SK-N-MC (cell line): ENCODE results near the gene FMR1.

Source experiments
- DNase-seq: peaks from one replicate; pipeline ENCODE4 v3.0.0-alpha.2; 2011; ENCODE audit warnings: low read depth, low spot score
- H3K27ac ChIP-seq: fragments of 200-600 bp; sonication (generic); 2 replicates; pipeline ENCODE4 v1.5.1; 2016; ENCODE audit warnings: mixed run types
- H3K36me3 ChIP-seq: fragments of 200-600 bp; sonication (generic); 2 replicates; pipeline ENCODE4 v1.6.1; 2017; ENCODE audit warnings: antibody characterized with exemption, low read length, mixed read lengths; ENCODE audit not compliant: insufficient read depth
- H3K4me3 ChIP-seq: fragments of 200-600 bp; sonication (generic); 2 replicates; pipeline ENCODE4 v1.5.1; 2016
- H3K9ac ChIP-seq: fragments of 200-600 bp; sonication (generic); 2 replicates; pipeline ENCODE4 v1.8.0; 2017; ENCODE audit warnings: mixed run types, mixed read lengths; ENCODE audit not compliant: insufficient read length
- H3K9me3 ChIP-seq: fragments of 200-600 bp; sonication (generic); 2 replicates; pipeline ENCODE4 v1.6.1; 2017; ENCODE audit warnings: low read depth, mild to moderate bottlenecking, antibody characterized with exemption, low read length, moderate library complexity, mixed read lengths
- EZH2 ChIP-seq: fragments of 200-600 bp; sonication (generic); IDR thresholded peaks from one replicate; pipeline ENCODE4 v1.6.1; 2017; ENCODE audit warnings: antibody characterized with exemption
- FOXP2 ChIP-seq: optimal IDR thresholded peaks from 2 replicates; pipeline ENCODE3; 2011; ENCODE audit warnings: mild to moderate bottlenecking, moderate library complexity; ENCODE audit not compliant: insufficient read depth; ENCODE audit errors: extremely low read length, control extremely low read depth
- POLR2AphosphoS5 ChIP-seq: IDR thresholded peaks from 2 replicates; pipeline ENCODE4 v1.6.1; 2012; ENCODE audit warnings: mild to moderate bottlenecking, low read depth, low read length, borderline replicate concordance

FMR1 gene

GRCh38 chrX:147962476-147962875 is 50.8 kb downstream of the FMR1 start:
- H3K27ac ChIP-seq = no peak overlapping the region
- no peak for DNase-seq

GRCh38 chrX:147978931-147979330 is 67.2 kb downstream of the FMR1 start:
- H3K4me3 ChIP-seq = no peak overlapping the region
- H3K27ac ChIP-seq = no peak overlapping the region
- DNase-seq = no peak
- no peak for TF ChIP-seq EZH2
- TF ChIP-seq FOXP2 = no peak
- TF ChIP-seq POLR2AphosphoS5 = no peak
- no peaks in the 10 kb centered on the region for H3K36me3 ChIP-seq
- H3K9me3 ChIP-seq = no peaks in the 10 kb centered on the region
- no peak overlapping the region for H3K9ac ChIP-seq

More at GRCh38 chrX:147962476-147962875, 50.8 kb downstream of the FMR1 start:
- no peak overlapping the region for H3K9ac ChIP-seq
- TF ChIP-seq POLR2AphosphoS5 (no peak), FOXP2 (no peak)
- H3K36me3 ChIP-seq = no peaks in the 10 kb centered on the region
- H3K4me3 ChIP-seq = no peak overlapping the region
- H3K9me3 ChIP-seq = no peaks in the 10 kb centered on the region

GRCh38 chrX:147981038-147981752 is 69.5 kb downstream of the FMR1 start, which contains the start of gene FMR1NB:
TSS of gene FMR1NB (plus strand) at chrX:147981337. CDS start at chrX:147981403, 66 bp downstream.
- no peak for DNase-seq
- Histone ChIP-seq H3K9ac (no peak within 1 kb of the TSS), H3K4me3 (no peak within 1 kb of the TSS), H3K36me3 (no peaks in the 10 kb centered on the region), H3K27ac (no peak within 1 kb of the TSS), H3K9me3 (no peaks in the 10 kb centered on the region)
- no peak for TF ChIP-seq POLR2AphosphoS5
- no peak for TF ChIP-seq EZH2
- no peak for TF ChIP-seq FOXP2
